Panc1 (cell line): Measurements from ENCODE around the gene PLA2G5. TPM values are rescaled to one million over a fixed set of nuclear protein-coding genes. Genes with fewer than 3 reads are reported as not detected.
"Not testable (repeated sequence)": the region's sequence is repeated elsewhere in the genome, so short reads cannot be mapped to it uniquely, and the experiment has no call there.

ENCODE experiments used
- ATAC-seq: fragments of 200-7000 bp; cut with Tn5 transposase; 2 replicates; pipeline ENCODE4 v1.9.1; 2020; ENCODE audit warnings: mild to moderate bottlenecking, moderate library complexity
- BruUV-seq: library from RNA; stranded (reverse); fragments of 400-500 nt; replicated peaks from 2 replicates; lab custom pipeline; 2021; lab: Mats Ljungman, UMichigan
- CTCF ChIA-PET: fragments of 300-600 bp; sonication (Branson Sonifier 250); formaldehyde crosslinking; loops from one replicate; lab custom pipeline; 2022; ENCODE audit warnings: antibody characterized with exemption; lab: Charles Lee
- POLR2A ChIA-PET: fragments of 300-600 bp; sonication (Branson Sonifier 250); formaldehyde crosslinking; loops from one replicate; lab custom pipeline; 2022; ENCODE audit warnings: antibody characterized with exemption; lab: Charles Lee
- DNase-seq: peaks from one replicate; pipeline ENCODE4 v3.0.0-alpha.2; 2010; ENCODE audit warnings: low read depth, low spot score
- H3K27ac ChIP-seq: 2 replicates; pipeline ENCODE4 v1.5.1; 2011; ENCODE audit warnings: mild to moderate bottlenecking, low read length, inconsistent platforms
- H3K27me3 ChIP-seq: fragments of 200-500 bp; sonication (Bioruptor generic); 2 replicates; pipeline ENCODE4 v1.6.0; 2014; ENCODE audit warnings: low read length, inconsistent platforms; ENCODE audit not compliant: control insufficient read depth, insufficient read depth
- H3K36me3 ChIP-seq: fragments of 200-500 bp; sonication (Bioruptor generic); 2 replicates; pipeline ENCODE4 v1.5.1; 2014; ENCODE audit warnings: inconsistent platforms, mild to moderate bottlenecking, low read length, moderate library complexity; ENCODE audit not compliant: control insufficient read depth, insufficient read depth
- H3K4me1 ChIP-seq: 2 replicates; pipeline ENCODE4 v1.5.1; 2011; ENCODE audit warnings: inconsistent platforms, mild to moderate bottlenecking, low read length, moderate library complexity; ENCODE audit not compliant: control insufficient read depth, insufficient read depth
- H3K4me3 ChIP-seq, 2 experiments: 2 replicates each; pipeline ENCODE4 v1.5.1; 2011 to 2012; ENCODE audit warnings: low read depth in 2 of 2, low read length in 2 of 2, mild to moderate bottlenecking in 2 of 2, inconsistent platforms in 1 of 2, moderate library complexity in 1 of 2
- H3K9me3 ChIP-seq: fragments of 200-500 bp; sonication (Bioruptor generic); 2 replicates; pipeline ENCODE4 v1.5.1; 2014; ENCODE audit warnings: low read depth, mild to moderate bottlenecking, inconsistent platforms, low read length, moderate library complexity; ENCODE audit not compliant: control insufficient read depth, insufficient read depth
- POLR2AphosphoS5 ChIP-seq: IDR thresholded peaks from 2 replicates; pipeline ENCODE4 v1.6.1; 2012; ENCODE audit warnings: mild to moderate bottlenecking, low read depth, low read length, moderate library complexity
- SIN3A ChIP-seq: IDR thresholded peaks from 2 replicates; pipeline ENCODE4 v1.6.1; 2012; ENCODE audit warnings: low read depth, mild to moderate bottlenecking, low read length, moderate library complexity, borderline replicate concordance; ENCODE audit not compliant: insufficient read depth
- TCF7L2 ChIP-seq: IDR thresholded peaks from 2 replicates; pipeline ENCODE4 v1.6.1; 2011; ENCODE audit warnings: mild to moderate bottlenecking, low read depth, low read length, inconsistent platforms
- in situ Hi-C: cut with HindIII; loops from 2 replicates; pipeline ENCODE4 v1.10.0; 2016; ENCODE audit warnings: low sequenced_read_pairs, low pct_unique_long_range_greater_than_20kb
- intact Hi-C: fragments of 100-400 bp; cut with micrococcal nuclease; formaldehyde crosslinking; loops from one replicate; pipeline ENCODE4 v1.10.0; 2022; ENCODE audit not compliant: unreplicated experiment
- total RNA-seq: library from RNA; stranded (reverse); gene quantifications from one replicate; pipeline ENCODE4 v1.2.1, GENCODE V29; 2021; ENCODE audit not compliant: unreplicated experiment
- TF ChIP-seq, protein P1 (sequence below), 2 experiments: IDR thresholded peaks; 2 replicates each; pipeline ENCODE4 v1.6.1; 2011 to 2012; ENCODE audit warnings: low read depth in 2 of 2, control low read depth in 1 of 2, low read length in 1 of 2, mild to moderate bottlenecking in 1 of 2, moderate library complexity in 1 of 2; ENCODE audit not compliant: insufficient read depth in 1 of 2
- TF ChIP-seq, protein P2 (sequence below): fragments of 450-650 bp; IDR thresholded peaks from 2 replicates; pipeline ENCODE4 v1.5.1; 2017; ENCODE audit warnings: mild to moderate bottlenecking

Gene PLA2G5
- total RNA-seq, 1 experiment from 2014 or later = not detected

DNA sequence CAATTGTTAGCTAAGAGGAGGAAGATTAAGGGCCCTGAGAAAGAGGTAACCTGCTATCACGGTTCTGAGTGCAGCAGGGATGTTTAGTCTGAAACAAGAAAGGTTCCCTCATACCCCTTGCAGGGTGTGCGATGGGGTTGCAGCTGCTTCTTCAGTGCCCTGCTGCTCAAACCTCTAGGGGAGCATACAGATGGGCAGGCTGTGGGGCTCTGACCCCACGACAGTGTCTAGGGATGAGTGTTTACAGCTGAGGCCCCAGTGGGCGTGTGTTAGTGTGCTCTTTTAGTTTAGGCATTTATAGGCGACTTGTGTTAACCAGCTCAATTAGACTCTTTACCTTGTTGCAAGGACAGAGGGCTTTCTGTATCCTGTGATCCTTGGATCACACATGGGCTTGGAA, 41.3 kb upstream of the PLA2G5 start:
- CTCF ChIA-PET = interaction anchor here (0.5 kb wide), 1 partner anchor 131 kb away, joined by 4 read pairs; no protein-coding TSS in a partner anchor
- no peak for DNase-seq
- no peak overlapping the region for H3K4me3 ChIP-seq
- peaks cover 2% of the 10 kb centered on the region; the same call in 1 of the 2 replicates for H3K27me3 ChIP-seq
- in situ Hi-C loops = no loop called here
- no peak for ATAC-seq
- BruUV-seq = no TSS peak
- no peaks in the 10 kb centered on the region for H3K9me3 ChIP-seq
- H3K36me3 ChIP-seq = no peaks in the 10 kb centered on the region
- intact Hi-C loops = no loop called here
- TF ChIP-seq, protein P1, sequence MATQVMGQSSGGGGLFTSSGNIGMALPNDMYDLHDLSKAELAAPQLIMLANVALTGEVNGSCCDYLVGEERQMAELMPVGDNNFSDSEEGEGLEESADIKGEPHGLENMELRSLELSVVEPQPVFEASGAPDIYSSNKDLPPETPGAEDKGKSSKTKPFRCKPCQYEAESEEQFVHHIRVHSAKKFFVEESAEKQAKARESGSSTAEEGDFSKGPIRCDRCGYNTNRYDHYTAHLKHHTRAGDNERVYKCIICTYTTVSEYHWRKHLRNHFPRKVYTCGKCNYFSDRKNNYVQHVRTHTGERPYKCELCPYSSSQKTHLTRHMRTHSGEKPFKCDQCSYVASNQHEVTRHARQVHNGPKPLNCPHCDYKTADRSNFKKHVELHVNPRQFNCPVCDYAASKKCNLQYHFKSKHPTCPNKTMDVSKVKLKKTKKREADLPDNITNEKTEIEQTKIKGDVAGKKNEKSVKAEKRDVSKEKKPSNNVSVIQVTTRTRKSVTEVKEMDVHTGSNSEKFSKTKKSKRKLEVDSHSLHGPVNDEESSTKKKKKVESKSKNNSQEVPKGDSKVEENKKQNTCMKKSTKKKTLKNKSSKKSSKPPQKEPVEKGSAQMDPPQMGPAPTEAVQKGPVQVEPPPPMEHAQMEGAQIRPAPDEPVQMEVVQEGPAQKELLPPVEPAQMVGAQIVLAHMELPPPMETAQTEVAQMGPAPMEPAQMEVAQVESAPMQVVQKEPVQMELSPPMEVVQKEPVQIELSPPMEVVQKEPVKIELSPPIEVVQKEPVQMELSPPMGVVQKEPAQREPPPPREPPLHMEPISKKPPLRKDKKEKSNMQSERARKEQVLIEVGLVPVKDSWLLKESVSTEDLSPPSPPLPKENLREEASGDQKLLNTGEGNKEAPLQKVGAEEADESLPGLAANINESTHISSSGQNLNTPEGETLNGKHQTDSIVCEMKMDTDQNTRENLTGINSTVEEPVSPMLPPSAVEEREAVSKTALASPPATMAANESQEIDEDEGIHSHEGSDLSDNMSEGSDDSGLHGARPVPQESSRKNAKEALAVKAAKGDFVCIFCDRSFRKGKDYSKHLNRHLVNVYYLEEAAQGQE (IDR thresholded peaks at IDR 0.05; ENCODE audit: insufficient read depth in 1 of 2, low read depth in 2 of 2, low read length in 1 of 2) = no peak
- TF ChIP-seq POLR2AphosphoS5 (no peak), SIN3A (no peak), TCF7L2 (no peak)
- TF ChIP-seq, protein P2, sequence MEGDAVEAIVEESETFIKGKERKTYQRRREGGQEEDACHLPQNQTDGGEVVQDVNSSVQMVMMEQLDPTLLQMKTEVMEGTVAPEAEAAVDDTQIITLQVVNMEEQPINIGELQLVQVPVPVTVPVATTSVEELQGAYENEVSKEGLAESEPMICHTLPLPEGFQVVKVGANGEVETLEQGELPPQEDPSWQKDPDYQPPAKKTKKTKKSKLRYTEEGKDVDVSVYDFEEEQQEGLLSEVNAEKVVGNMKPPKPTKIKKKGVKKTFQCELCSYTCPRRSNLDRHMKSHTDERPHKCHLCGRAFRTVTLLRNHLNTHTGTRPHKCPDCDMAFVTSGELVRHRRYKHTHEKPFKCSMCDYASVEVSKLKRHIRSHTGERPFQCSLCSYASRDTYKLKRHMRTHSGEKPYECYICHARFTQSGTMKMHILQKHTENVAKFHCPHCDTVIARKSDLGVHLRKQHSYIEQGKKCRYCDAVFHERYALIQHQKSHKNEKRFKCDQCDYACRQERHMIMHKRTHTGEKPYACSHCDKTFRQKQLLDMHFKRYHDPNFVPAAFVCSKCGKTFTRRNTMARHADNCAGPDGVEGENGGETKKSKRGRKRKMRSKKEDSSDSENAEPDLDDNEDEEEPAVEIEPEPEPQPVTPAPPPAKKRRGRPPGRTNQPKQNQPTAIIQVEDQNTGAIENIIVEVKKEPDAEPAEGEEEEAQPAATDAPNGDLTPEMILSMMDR = no peak
- POLR2A ChIA-PET = no interaction called here
- no peak overlapping the region for H3K27ac ChIP-seq
- no peaks in the 10 kb centered on the region for H3K4me1 ChIP-seq

DNA sequence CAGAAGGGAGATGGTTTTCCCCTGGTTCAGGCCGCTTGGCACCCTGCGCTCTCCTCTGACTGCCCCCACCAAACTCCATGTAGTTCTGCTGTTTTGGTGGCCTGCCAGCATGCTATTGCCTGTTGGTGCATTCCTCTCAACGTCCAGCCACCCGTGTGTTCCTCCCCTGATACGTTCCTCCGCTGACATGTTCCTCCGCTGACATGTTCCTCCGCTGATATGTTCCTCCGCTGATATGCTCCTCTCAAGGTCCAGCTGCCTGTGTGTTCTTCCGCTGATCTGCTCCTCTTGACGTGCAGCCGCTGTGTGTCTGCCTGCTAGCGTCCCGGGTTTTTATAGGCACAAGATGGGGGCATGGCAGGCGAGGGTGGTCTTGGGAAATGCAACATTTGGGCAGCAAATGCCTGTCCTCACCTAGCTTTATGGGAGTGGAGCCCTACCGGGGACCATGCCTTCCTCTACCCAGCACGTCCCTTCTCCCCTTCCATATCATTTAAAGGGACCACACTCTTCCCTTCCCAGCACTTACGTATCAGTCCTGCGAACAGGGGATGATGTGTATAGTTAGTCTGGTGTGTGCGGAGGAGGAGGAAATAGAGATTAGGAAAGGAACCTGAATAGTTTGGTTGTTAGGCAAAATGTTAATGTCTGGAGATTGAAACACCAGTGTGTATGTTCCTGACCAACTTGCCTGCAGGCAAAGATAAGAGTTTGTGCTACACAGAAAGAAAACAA, 40.6 kb upstream of the PLA2G5 start:
- ChIA-PET POLR2A (no interaction called here), CTCF (interaction anchor here (0.5 kb wide), 1 partner anchor 131 kb away, joined by 4 read pairs; no protein-coding TSS in a partner anchor)
- no TSS peak for BruUV-seq
- intact Hi-C loops (no loop called here), in situ Hi-C loops (no loop called here)
- H3K9me3 ChIP-seq = no peaks in the 10 kb centered on the region
- H3K4me1 ChIP-seq = no peaks in the 10 kb centered on the region
- ATAC-seq (no peak), DNase-seq (no peak)
- TF ChIP-seq TCF7L2 (no peak), POLR2AphosphoS5 (no peak)
- TF ChIP-seq, protein P1 (IDR thresholded peaks at IDR 0.05; ENCODE audit: insufficient read depth in 1 of 2, low read depth in 2 of 2, low read length in 1 of 2) = no peak
- TF ChIP-seq, protein P2 = no peak
- no peaks in the 10 kb centered on the region for H3K36me3 ChIP-seq
- no peak overlapping the region for H3K4me3 ChIP-seq
- no peak overlapping the region for H3K27ac ChIP-seq
- H3K27me3 ChIP-seq = peaks cover 2% of the 10 kb centered on the region; the same call in 1 of the 2 replicates

DNA sequence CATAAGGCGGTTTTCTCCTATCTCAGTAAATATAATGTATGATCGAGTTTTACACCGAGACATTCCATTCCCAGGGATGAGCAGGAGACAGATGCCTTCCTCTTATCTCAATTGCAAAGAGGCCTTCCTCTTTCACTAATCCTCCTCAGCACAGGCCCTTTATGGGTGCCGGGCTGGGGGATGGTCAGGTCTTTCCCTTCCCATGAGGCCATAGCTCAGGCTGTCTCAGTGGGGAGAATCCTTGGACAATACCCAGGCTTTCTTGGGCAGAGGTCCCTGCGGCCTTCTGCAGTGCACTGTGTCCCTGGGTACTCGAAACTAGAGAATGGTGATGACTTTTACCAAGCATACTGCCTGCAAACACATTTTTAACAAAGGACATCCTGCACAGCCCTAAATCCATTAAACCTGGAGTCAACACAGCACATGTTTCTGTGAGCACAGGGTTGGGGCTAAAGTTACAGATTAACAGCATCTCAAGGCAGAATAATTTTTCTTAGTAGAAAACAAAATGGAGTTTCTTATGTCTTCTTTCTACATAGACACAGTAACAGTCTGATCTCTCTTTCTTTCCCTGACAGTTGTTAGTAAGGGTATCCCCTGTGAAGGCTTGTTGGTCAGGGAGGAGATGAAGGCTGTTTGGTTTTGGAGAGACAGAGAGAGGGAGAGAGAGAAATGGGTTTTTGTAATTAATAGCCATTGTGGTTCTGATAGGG, 39.4 kb upstream of the PLA2G5 start:
- BruUV-seq, in situ Hi-C loops, CTCF ChIA-PET, H3K27me3 ChIP-seq, POLR2A ChIA-PET, intact Hi-C loops, H3K4me3 ChIP-seq, ATAC-seq, H3K27ac ChIP-seq, H3K9me3 ChIP-seq, H3K36me3 ChIP-seq, H3K4me1 ChIP-seq, DNase-seq: not testable (repeated sequence)
